AG09309 (cell line): ENCODE measurements around the gene PEX11B.
"Not testable (repeated sequence)": the region's sequence is repeated elsewhere in the genome, so short reads cannot be mapped to it uniquely, and the experiment has no call there.

Experiments
- DNase-seq: peaks from one replicate; pipeline ENCODE4 v3.0.0-alpha.2; 2010; ENCODE audit warnings: low read depth
- H3K4me3 ChIP-seq: 2 replicates; pipeline ENCODE4 v1.5.1; 2011; ENCODE audit warnings: mild to moderate bottlenecking, low read depth, low read length, moderate library complexity; ENCODE audit not compliant: control insufficient read depth
- TF ChIP-seq, protein P1 (sequence below): IDR thresholded peaks from 2 replicates; pipeline ENCODE4 v1.5.1; 2011; ENCODE audit warnings: mild to moderate bottlenecking, low read depth, low read length, inconsistent platforms; ENCODE audit not compliant: insufficient read depth, control insufficient read depth; ENCODE audit errors: missing control alignments

Gene PEX11B

DNA sequence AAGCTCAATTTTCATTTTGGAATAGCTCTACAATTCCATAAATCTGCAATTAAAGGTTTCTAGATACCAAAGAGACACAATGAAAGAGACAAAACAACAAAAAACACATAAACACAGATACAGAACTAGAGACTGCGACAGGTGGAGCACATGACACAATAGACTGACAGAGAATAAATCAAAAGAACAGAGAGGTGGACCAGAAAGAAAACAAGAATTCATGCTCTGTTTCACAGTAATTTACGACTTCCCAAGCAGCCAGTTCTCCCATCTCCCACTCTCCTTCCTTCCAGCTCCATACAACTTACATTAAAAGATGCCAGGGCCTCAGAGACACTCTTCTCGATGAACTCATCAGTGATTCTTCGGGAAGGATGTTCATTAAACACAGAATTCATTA is 23.9 kb upstream of the PEX11B start:
- DNase-seq = no peak
- no peak overlapping the region for H3K4me3 ChIP-seq

DNA sequence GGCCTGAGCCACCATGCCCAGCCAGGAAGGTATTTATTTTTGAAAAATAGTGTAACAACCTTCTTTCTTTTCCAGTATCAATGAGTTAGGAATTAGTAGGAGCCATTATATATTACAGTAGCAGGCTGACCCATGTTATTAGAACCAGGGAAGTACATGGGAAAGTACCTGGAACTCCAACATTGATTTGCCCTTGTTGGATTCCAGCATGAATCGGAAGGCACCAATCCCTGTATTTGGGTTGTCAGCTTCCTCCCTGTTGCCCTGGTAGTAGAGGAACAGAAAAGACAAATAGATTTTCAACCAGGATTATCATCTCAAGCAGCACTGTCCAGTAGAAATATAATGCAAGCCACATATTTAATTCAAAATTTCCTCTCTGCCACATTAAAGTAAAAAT is 18.9 kb upstream of the PEX11B start:
- DNase-seq = no peak
- H3K4me3 ChIP-seq = no peak overlapping the region
- TF ChIP-seq, protein P1, sequence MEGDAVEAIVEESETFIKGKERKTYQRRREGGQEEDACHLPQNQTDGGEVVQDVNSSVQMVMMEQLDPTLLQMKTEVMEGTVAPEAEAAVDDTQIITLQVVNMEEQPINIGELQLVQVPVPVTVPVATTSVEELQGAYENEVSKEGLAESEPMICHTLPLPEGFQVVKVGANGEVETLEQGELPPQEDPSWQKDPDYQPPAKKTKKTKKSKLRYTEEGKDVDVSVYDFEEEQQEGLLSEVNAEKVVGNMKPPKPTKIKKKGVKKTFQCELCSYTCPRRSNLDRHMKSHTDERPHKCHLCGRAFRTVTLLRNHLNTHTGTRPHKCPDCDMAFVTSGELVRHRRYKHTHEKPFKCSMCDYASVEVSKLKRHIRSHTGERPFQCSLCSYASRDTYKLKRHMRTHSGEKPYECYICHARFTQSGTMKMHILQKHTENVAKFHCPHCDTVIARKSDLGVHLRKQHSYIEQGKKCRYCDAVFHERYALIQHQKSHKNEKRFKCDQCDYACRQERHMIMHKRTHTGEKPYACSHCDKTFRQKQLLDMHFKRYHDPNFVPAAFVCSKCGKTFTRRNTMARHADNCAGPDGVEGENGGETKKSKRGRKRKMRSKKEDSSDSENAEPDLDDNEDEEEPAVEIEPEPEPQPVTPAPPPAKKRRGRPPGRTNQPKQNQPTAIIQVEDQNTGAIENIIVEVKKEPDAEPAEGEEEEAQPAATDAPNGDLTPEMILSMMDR = no peak

More for the DNA sequence above, 23.9 kb upstream of the PEX11B start:
- TF ChIP-seq, protein P1 = no peak

DNA sequence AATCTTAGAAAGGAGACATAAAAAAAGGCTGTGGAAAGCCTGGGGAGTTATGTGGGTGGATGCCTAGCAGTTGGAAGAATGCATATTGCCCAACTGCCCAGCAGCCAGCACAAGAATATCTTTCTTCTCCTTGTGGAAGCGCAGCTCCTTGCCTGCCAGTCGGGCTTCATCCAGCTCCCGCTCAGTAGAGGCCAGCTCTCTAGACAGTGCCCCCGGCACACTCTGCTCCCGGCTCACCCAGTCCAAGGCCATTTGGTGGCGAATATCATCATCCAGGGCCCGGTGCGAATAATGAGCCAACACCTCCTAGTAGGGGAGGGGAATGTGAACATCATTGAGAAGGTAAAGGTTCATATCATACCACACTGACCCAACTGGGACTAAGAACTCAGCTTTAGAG is 17.7 kb upstream of the PEX11B start:
- DNase-seq = no peak
- TF ChIP-seq, protein P1 = no peak
- H3K4me3 ChIP-seq = no peak overlapping the region

DNA sequence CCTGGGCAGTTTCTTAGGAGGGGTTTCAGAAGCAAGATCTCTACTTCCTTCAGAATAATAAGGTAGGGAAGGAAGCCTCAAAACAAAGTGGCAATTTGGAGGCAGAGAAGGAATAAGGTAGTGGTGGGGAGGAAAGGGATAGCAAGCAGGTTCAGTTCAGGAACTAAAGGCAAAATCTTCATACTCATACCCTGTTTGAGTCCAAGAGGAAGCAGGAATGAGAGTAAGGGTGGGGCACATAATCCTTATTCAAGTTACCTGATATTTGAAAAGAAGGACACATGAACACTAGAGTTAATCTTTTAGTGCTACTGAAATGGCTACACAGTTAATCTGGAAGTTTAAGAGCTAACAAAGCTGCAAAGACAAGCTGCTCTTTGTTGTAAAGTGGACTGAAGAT is 17.2 kb upstream of the PEX11B start:
- DNase-seq = no peak
- no peak overlapping the region for H3K4me3 ChIP-seq
- TF ChIP-seq, protein P1 = no peak

DNA sequence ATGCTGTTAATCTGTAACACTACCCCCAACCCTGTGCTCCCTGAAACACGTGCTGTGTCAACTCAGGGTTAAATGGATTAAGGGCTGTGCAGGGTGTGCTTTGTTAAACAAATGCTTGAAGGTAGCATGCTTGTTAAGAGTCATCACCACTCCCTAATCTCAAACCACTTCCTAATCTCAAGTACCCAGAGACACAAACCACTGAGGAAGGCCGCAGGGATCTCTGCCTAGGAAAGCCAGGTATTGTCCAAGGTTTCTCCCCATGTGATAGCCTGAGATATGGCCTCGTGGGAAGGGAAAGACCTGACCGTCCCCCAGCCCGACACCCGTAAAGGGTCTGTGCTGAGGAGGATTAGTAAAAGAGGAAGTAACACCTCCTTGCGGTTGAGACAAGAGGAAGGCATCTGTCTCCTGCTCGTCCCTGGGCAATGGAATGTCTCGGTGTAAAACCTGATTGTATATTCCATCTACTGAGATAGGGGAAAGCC is 14.0 kb upstream of the PEX11B start:
- not testable (repeated sequence) for DNase-seq, H3K4me3 ChIP-seq

DNA sequence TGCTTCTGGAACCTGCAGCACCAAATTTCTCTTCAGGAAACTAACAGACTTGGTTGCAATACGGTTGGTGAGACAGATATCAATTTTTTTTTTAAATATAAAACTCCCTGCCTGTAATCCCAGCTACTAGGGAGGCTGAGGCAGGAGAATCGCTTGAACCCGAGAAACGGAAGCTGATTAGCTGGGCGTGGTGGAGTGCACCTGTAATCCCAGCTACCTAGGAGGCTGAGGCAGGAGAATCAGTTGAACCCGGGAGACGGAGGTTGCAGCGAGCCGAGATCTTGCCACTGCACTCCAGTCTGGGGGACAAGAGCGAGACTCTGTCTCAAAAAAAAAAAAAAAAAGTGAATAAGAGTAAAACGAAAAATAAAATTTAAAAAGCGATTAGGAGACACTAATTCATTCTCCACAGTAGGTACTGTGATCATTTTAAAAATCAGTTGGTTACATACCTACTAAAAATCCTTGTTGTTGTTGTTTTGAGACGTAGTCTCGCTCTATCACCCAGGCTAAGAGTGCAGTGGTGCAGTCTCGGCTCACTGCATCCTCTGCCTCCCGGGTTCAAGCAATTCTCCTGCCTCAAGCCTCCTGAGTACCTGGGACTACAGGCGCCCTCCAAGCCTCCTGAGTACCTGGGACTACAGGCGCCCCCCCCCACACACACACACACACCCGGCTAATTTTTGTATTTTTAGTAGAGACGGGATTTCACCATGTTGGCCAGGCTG is 9.6 kb upstream of the PEX11B start:
- TF ChIP-seq, protein P1 = no peak
- peak overlapping the region; percentile 82 for H3K4me3 ChIP-seq
- DNase-seq = no peak

DNA sequence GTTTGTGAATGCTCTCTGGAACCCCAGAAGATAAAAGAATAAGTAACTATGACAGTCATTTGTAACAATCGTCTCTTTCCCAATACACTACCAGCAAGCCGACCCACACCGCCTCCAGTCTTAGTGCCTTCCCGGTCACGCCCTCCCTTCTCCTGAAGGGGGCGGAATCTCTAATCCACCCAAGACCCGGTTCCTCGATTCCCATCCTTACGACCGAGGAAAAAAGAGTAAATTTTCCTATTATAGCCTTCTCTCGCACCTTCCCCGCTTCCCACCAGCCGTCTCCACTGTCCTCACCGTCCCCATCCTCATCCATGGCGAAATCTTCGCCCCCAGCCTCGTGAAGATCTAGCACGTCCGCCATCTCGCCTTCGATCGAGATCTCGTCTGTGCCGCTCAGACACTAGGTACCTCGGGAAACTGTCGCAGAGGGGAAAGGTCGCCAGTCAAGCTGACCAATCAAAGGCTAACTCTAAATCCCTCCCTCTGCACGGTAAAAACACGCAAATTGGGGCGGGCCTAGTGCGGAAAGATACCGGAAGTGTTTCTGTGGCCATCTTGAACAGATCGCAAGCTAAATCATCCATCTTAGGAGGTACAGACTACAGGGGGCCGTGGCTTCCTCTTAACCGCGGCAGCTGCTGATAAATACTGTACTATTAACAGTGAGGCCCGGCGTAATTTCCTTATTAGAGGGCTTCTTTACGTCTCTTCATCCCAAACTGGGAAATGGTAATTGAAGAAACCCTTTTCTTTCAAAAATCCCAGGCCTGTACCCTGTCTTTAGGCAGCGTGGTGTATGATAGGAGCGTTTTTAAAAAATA is 8.8 kb upstream of the PEX11B start, which contains the start of gene RBM8A:
RBM8A (minus strand) TSS at position 422 of the 824 bp plus-strand sequence; CDS start at position 364, 58 bp downstream.
- peak within 1 kb of the TSS; percentile 82 for H3K4me3 ChIP-seq
- TF ChIP-seq, protein P1 = peak; percentile 72
- peak; percentile 96 for DNase-seq
